A549 (cell line): ENCODE data around the gene FGFR2. TPM values are rescaled to one million over a fixed set of nuclear protein-coding genes. Genes with fewer than 3 reads are reported as not detected.

ENCODE experiments used
- ATAC-seq, 2 experiments: fragments of 200-7000 bp in 1 of 2; fragments of >200 bp in 1 of 2; cut with Nextera tagmentation in 1 of 2; cut with Tn5 transposase in 1 of 2; 3 replicates each; pipeline versions ENCODE4 v1.8.0 to v1.9.1; 2018 to 2020; ENCODE audit warnings: mild to moderate bottlenecking in 1 of 2, moderate library complexity in 1 of 2
- CTCF ChIA-PET: fragments of 300-600 bp; sonication (Branson Sonifier 250); formaldehyde crosslinking; extraction: SDS; loops from one replicate; lab custom pipeline; 2021; ENCODE audit warnings: antibody characterized with exemption, inconsistent platforms; lab: Yijun Ruan, JAX
- POLR2A ChIA-PET: fragments of 350-600 bp; formaldehyde crosslinking; extraction: SDS; loops from one replicate; lab custom pipeline; 2021; ENCODE audit warnings: antibody characterized with exemption, inconsistent platforms; lab: Yijun Ruan, JAX
- DNase-seq, 2 experiments: peaks; one replicate each; pipeline versions ENCODE4 v3.0.0 to v3.0.0-alpha.2; 2011 to 2016; ENCODE audit warnings: low read depth in 1 of 2, low spot score in 1 of 2
- FAIRE-seq: peaks from 2 replicates; lab custom pipeline; 2011; peaks lifted over from hg19 to GRCh38; lab: Jason Lieb, UNC
- H3K27ac ChIP-seq, 2 experiments: fragments of >200 bp; sonication (Bioruptor Twin); formaldehyde crosslinking; 3 replicates each; pipeline ENCODE4 v1.5.1; 2016 to 2017
- H3K4me1 ChIP-seq: fragments of >200 bp; sonication (Bioruptor Twin); formaldehyde crosslinking; 3 replicates; pipeline ENCODE4 v1.6.1; 2016
- H3K4me2 ChIP-seq: fragments of >200 bp; sonication (Bioruptor Twin); formaldehyde crosslinking; 3 replicates; pipeline ENCODE4 v1.6.1; 2016
- H3K4me3 ChIP-seq: fragments of >200 bp; sonication (Bioruptor Twin); formaldehyde crosslinking; 3 replicates; pipeline ENCODE4 v1.5.1; 2016
- H3K9me3 ChIP-seq: fragments of >200 bp; sonication (Bioruptor Twin); formaldehyde crosslinking; 3 replicates; pipeline ENCODE4 v1.6.1; 2016
- BCL3 ChIP-seq: fragments of >200 bp; sonication (Bioruptor Twin); formaldehyde crosslinking; IDR thresholded peaks from 3 replicates; pipeline ENCODE4 v1.6.1; 2016
- E2F6 ChIP-seq: IDR thresholded peaks from 2 replicates; pipeline ENCODE4 v1.6.1; 2012; ENCODE audit warnings: low read depth, borderline replicate concordance
- ESRRA ChIP-seq: fragments of 150-350 bp; IDR thresholded peaks from 2 replicates; pipeline ENCODE4 v1.6.1; 2014; ENCODE audit warnings: mild to moderate bottlenecking, low read length, borderline replicate concordance
- MAFK ChIP-seq: fragments of 450-650 bp; IDR thresholded peaks from 2 replicates; pipeline ENCODE4 v1.6.1; 2014; ENCODE audit not compliant: partially characterized antibody
- NR3C1 ChIP-seq: fragments of >200 bp; sonication (Bioruptor Twin); formaldehyde crosslinking; IDR thresholded peaks from 3 replicates; pipeline ENCODE4 v1.6.1; 2017
- PBX3 ChIP-seq: IDR thresholded peaks from 2 replicates; pipeline ENCODE4 v1.6.1; 2012
- PHF8 ChIP-seq: fragments of 200-600 bp; sonication (generic); IDR thresholded peaks from 2 replicates; pipeline ENCODE4 v1.6.1; 2016; ENCODE audit warnings: low read depth, mild to moderate bottlenecking, antibody characterized with exemption, moderate library complexity, borderline replicate concordance
- RCOR1 ChIP-seq: fragments of 150-350 bp; IDR thresholded peaks from 2 replicates; pipeline ENCODE4 v1.6.1; 2014; ENCODE audit warnings: antibody characterized with exemption, low read length, low read depth
- WGBS: methylation state at CpG from one replicate; pipeline ENCODE4 v1.1.6; 2017; ENCODE audit errors: missing lambda C conversion rate; 5-methylcytosine and 5-hydroxymethylcytosine counted together
- polyA plus RNA-seq, 4 experiments: library from polyadenylated mRNA; depleted of rRNA in 3 of 4; stranded (reverse); fragments of >200 nt; fragmentation: RNase III in 1 of 4; extraction: RNeasy Plus Mini Kit Qiagen cat#74134 plus additional on column Dnase treatment in 1 of 4; gene quantifications; 2 replicates in 3 of 4; 3 replicates in 1 of 4; pipeline ENCODE4 v1.2.3, GENCODE V29; 2011 to 2017

Gene FGFR2
- polyA plus RNA-seq, 2 of the 4 experiments (the other 2 are of a cell fraction), result 0.16 to 0.22 TPM

- ChIA-PET CTCF (no interaction called here), POLR2A (no interaction called here)
- TF ChIP-seq MAFK, result no peak
- no peak for TF ChIP-seq ESRRA
- no peak for TF ChIP-seq RCOR1
- DNase-seq (no peak), FAIRE-seq (no peak), ATAC-seq (no peak)
- Histone ChIP-seq H3K4me3 (no peak overlapping the region), H3K4me1 (no peaks in the 10 kb centered on the region), H3K4me2 (no peak overlapping the region), H3K9me3 (no peaks in the 10 kb centered on the region), H3K27ac (no peak overlapping the region)
- WGBS, result 53% methylated on average over 9 of the region's 9 CpGs
Observed at GRCh38 chr10:121435099-121435875, 163.0 kb downstream of the FGFR2 start.

- POLR2A ChIA-PET, result no interaction called here
- TF ChIP-seq NR3C1, result no peak
- FAIRE-seq (no peak), ATAC-seq (no peak; a peak in 1 of 6 replicates), DNase-seq (no peak)
- no peaks in the 10 kb centered on the region for H3K9me3 ChIP-seq
- no peak overlapping the region for H3K4me2 ChIP-seq
- no peaks in the 10 kb centered on the region for H3K4me1 ChIP-seq
- no peak overlapping the region for H3K4me3 ChIP-seq
- 43% methylated on average over 7 of the region's 7 CpGs for WGBS
- H3K27ac ChIP-seq, result no peak overlapping the region
- CTCF ChIA-PET, result no interaction called here
Observed at GRCh38 chr10:121433965-121434364, 164.3 kb downstream of the FGFR2 start.

GRCh38 chr10:121428867-121429266 is 169.4 kb downstream of the FGFR2 start:
- ATAC-seq (no peak), DNase-seq (no peak), FAIRE-seq (no peak)
- no peak overlapping the region for H3K4me3 ChIP-seq
- no peaks in the 10 kb centered on the region for H3K9me3 ChIP-seq
- 7% methylated on average over 1 of the region's 1 CpG for WGBS
- H3K27ac ChIP-seq, result no peak overlapping the region
- TF ChIP-seq ESRRA (no peak), PBX3 (no peak), NR3C1 (no peak), E2F6 (no peak), BCL3 (no peak), PHF8 (no peak)
- CTCF ChIA-PET, result no interaction called here
- POLR2A ChIA-PET, result no interaction called here
- no peak overlapping the region for H3K4me2 ChIP-seq
- no peaks in the 10 kb centered on the region for H3K4me1 ChIP-seq
